ENCODE measurements around the gene POLD2. TPM values are rescaled to one million over a fixed set of nuclear protein-coding genes. Genes with fewer than 3 reads are reported as not detected.

The POLD2 gene
- total and polyA plus RNA-seq, 2 of the 13 experiments (the other 11 are each of a cell fraction or from before 2014, with no cell fraction given): 87.6 to 95.1 TPM

- TF ChIP-seq RBFOX2 (IDR thresholded peaks at IDR 0.05; ENCODE audit: low read depth, low read length) (peak; percentile 54; the same call in 1 of the 2 replicates), GFI1 (CRISPR knock-in tag; IDR thresholded peaks at IDR 0.05; ENCODE audit: borderline replicate concordance) (no peak), SP2 (CRISPR knock-in tag; IDR thresholded peaks at IDR 0.05) (no peak), AGO2 (optimal IDR thresholded peaks at IDR 0.05; ENCODE audit: low read depth, low read length) (peak; percentile 36), RFXAP (CRISPR knock-in tag; IDR thresholded peaks at IDR 0.05; ENCODE audit: borderline replicate concordance) (no peak), ZNF510 (CRISPR knock-in tag; IDR thresholded peaks at IDR 0.05; ENCODE audit: low read depth) (no peak)
- WGBS (ENCODE audit: low lambda C conversion rate): 96% methylated on average over 24 of the region's 24 CpGs
- H4K20me1 ChIP-seq (ENCODE audit: insufficient read depth, low read length): no peaks in the 10 kb centered on the region
- H3K27ac ChIP-seq (ENCODE audit: extremely low read length, insufficient read depth, low read length): no peak overlapping the region
- H3K4me2 ChIP-seq (ENCODE audit: low read depth, low read length): no peak overlapping the region
- peaks cover 0 to 6% of the 10 kb centered on the region in 2 experiments; a peak in 2 of 5 replicates for H3K27me3 ChIP-seq (ENCODE audit: control insufficient read depth in 1 of 2, insufficient read depth in 2 of 2, low read length in 2 of 2)
- ATAC-seq (no peak), DNase-seq (ENCODE audit: low spot score) (no peak), FAIRE-seq (no peak)
- no peak overlapping the region for H3K9ac ChIP-seq (ENCODE audit: insufficient read depth, low read depth, low read length)
- H2AFZ ChIP-seq (ENCODE audit: low read length): no peak overlapping the region
- H3K4me1 ChIP-seq (ENCODE audit: insufficient read depth, low read length): no peaks in the 10 kb centered on the region
- no peaks in the 10 kb centered on the region for H3K9me3 ChIP-seq (ENCODE audit: low read length)
- in situ Hi-C loops (cut with HindIII; ENCODE audit: extremely low pct_ligation_motif_present, low pct_unique_long_range_greater_than_20kb): no loop called here
- no peaks in the 10 kb centered on the region for H3K79me2 ChIP-seq (ENCODE audit: insufficient read depth, low read length)
- intact Hi-C loops (cut with micrococcal nuclease; ENCODE audit: unreplicated experiment): no loop called here
- CTCF ChIA-PET (ENCODE audit: low intra/inter-chr PET ratio, low total read pairs): no interaction called here
- no TSS peak for BruUV-seq (replicated peaks)
- H3K36me3 ChIP-seq (replicated peaks in 1 of 2; ENCODE audit: control insufficient read depth in 1 of 2, insufficient read depth in 2 of 2, low read length in 2 of 2): peaks cover 16 to 27% of the 10 kb centered on the region in 2 experiments; a peak in 4 of 5 replicates
- POLR2A ChIA-PET: no interaction called here
- no peak overlapping the region for H3K4me3 ChIP-seq (replicated peaks in 1 of 3; ENCODE audit: insufficient read depth in 1 of 3, low read depth in 2 of 3, low read length in 3 of 3)
These were observed 9.5 kb downstream of the POLD2 start for GRCh38 chr7:44113764-44114354.

- 96% methylated on average over 19 of the region's 34 CpGs for WGBS (ENCODE audit: low lambda C conversion rate)
- Histone ChIP-seq H3K9me3 (ENCODE audit: low read length) (no peaks in the 10 kb centered on the region), H3K4me2 (ENCODE audit: low read depth, low read length) (no peak overlapping the region), H3K4me3 (replicated peaks in 1 of 3; ENCODE audit: insufficient read depth in 1 of 3, low read depth in 2 of 3, low read length in 3 of 3) (no peak overlapping the region), H3K4me1 (ENCODE audit: insufficient read depth, low read length) (no peaks in the 10 kb centered on the region), H2AFZ (ENCODE audit: low read length) (no peak overlapping the region), H3K27me3 (ENCODE audit: control insufficient read depth in 1 of 2, insufficient read depth in 2 of 2, low read length in 2 of 2) (peaks cover 1 to 11% of the 10 kb centered on the region in 2 experiments; a peak in 2 of 5 replicates), H3K27ac (ENCODE audit: extremely low read length, insufficient read depth, low read length) (no peak overlapping the region), H4K20me1 (ENCODE audit: insufficient read depth, low read length) (no peaks in the 10 kb centered on the region), H3K79me2 (ENCODE audit: insufficient read depth, low read length) (no peaks in the 10 kb centered on the region), H3K9ac (ENCODE audit: insufficient read depth, low read depth, low read length) (no peak overlapping the region), H3K36me3 (replicated peaks in 1 of 2; ENCODE audit: control insufficient read depth in 1 of 2, insufficient read depth in 2 of 2, low read length in 2 of 2) (peaks cover 15 to 26% of the 10 kb centered on the region in 2 experiments; a peak in 4 of 5 replicates)
- ChIA-PET CTCF (ENCODE audit: low intra/inter-chr PET ratio, low total read pairs) (no interaction called here), POLR2A (no interaction called here)
- FAIRE-seq (no peak), ATAC-seq (no peak), DNase-seq (ENCODE audit: low spot score) (no peak)
- intact Hi-C loops (cut with micrococcal nuclease; ENCODE audit: unreplicated experiment): no loop called here
- in situ Hi-C loops (cut with HindIII; ENCODE audit: extremely low pct_ligation_motif_present, low pct_unique_long_range_greater_than_20kb): no loop called here
- no TSS peak for BruUV-seq (replicated peaks)
- TF ChIP-seq AGO2 (optimal IDR thresholded peaks at IDR 0.05; ENCODE audit: low read depth, low read length): peak; percentile 3
- no peak for TF ChIP-seq TBP (CRISPR knock-in tag; IDR thresholded peaks at IDR 0.05)
- TF ChIP-seq, protein P1, sequence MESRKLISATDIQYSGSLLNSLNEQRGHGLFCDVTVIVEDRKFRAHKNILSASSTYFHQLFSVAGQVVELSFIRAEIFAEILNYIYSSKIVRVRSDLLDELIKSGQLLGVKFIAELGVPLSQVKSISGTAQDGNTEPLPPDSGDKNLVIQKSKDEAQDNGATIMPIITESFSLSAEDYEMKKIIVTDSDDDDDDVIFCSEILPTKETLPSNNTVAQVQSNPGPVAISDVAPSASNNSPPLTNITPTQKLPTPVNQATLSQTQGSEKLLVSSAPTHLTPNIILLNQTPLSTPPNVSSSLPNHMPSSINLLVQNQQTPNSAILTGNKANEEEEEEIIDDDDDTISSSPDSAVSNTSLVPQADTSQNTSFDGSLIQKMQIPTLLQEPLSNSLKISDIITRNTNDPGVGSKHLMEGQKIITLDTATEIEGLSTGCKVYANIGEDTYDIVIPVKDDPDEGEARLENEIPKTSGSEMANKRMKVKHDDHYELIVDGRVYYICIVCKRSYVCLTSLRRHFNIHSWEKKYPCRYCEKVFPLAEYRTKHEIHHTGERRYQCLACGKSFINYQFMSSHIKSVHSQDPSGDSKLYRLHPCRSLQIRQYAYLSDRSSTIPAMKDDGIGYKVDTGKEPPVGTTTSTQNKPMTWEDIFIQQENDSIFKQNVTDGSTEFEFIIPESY (CRISPR knock-in tag; IDR thresholded peaks at IDR 0.05): peak; percentile 86; the same call in 1 of the 2 replicates
- no peak for TF ChIP-seq TSC22D2 (CRISPR knock-in tag; IDR thresholded peaks at IDR 0.05; ENCODE audit: borderline replicate concordance)
- TF ChIP-seq, protein P2, sequence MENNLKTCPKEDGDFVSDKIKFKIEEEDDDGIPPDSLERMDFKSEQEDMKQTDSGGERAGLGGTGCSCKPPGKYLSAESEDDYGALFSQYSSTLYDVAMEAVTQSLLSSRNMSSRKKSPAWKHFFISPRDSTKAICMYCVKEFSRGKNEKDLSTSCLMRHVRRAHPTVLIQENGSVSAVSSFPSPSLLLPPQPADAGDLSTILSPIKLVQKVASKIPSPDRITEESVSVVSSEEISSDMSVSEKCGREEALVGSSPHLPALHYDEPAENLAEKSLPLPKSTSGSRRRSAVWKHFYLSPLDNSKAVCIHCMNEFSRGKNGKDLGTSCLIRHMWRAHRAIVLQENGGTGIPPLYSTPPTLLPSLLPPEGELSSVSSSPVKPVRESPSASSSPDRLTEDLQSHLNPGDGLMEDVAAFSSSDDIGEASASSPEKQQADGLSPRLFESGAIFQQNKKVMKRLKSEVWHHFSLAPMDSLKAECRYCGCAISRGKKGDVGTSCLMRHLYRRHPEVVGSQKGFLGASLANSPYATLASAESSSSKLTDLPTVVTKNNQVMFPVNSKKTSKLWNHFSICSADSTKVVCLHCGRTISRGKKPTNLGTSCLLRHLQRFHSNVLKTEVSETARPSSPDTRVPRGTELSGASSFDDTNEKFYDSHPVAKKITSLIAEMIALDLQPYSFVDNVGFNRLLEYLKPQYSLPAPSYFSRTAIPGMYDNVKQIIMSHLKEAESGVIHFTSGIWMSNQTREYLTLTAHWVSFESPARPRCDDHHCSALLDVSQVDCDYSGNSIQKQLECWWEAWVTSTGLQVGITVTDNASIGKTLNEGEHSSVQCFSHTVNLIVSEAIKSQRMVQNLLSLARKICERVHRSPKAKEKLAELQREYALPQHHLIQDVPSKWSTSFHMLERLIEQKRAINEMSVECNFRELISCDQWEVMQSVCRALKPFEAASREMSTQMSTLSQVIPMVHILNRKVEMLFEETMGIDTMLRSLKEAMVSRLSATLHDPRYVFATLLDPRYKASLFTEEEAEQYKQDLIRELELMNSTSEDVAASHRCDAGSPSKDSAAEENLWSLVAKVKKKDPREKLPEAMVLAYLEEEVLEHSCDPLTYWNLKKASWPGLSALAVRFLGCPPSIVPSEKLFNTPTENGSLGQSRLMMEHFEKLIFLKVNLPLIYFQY (CRISPR knock-in tag; IDR thresholded peaks at IDR 0.05; ENCODE audit: borderline replicate concordance): no peak
These were observed 10.2 kb downstream of the POLD2 start for GRCh38 chr7:44112997-44113763.
